Sigmoid colon (tissue), 4 donors: ENCODE data around the gene MUCL3.

Experiments used
- CTCF ChIP-seq, 4 experiments: fragments of 450-650 bp in 3 of 4; fragments of 200-600 bp in 1 of 4; IDR thresholded peaks; one replicate each; pipeline ENCODE4 v1.5.1; 2016 to 2019; ENCODE audit warnings: antibody characterized with exemption in 4 of 4, mild to moderate bottlenecking in 3 of 4, moderate library complexity in 2 of 4
- EP300 ChIP-seq, 4 donors: sonication (generic); formaldehyde crosslinking; IDR thresholded peaks; one replicate each; pipeline ENCODE4 v1.6.1; 2017; ENCODE audit warnings: antibody characterized with exemption in 4 of 4
- POLR2A ChIP-seq, 2 donors: fragments of 450-650 bp; IDR thresholded peaks; one replicate each; pipeline ENCODE4 v1.6.1; 2016; ENCODE audit warnings: antibody characterized with exemption in 2 of 2, mild to moderate bottlenecking in 2 of 2, moderate library complexity in 2 of 2
- POLR2AphosphoS5 ChIP-seq, 4 donors: sonication (generic); formaldehyde crosslinking; IDR thresholded peaks; one replicate each; pipeline ENCODE4 v1.6.1; 2017; ENCODE audit warnings: antibody characterized with exemption in 4 of 4

GRCh38 chr6:31001281-31001888, 60.6 kb downstream of the MUCL3 start:
- TF ChIP-seq POLR2AphosphoS5 (IDR thresholded peaks at IDR 0.05): no peak
- no peak for TF ChIP-seq POLR2A (IDR thresholded peaks at IDR 0.05)
- TF ChIP-seq CTCF (IDR thresholded peaks at IDR 0.05): no peak
- TF ChIP-seq EP300 (IDR thresholded peaks at IDR 0.05): no peak
